Measurements from ENCODE around the gene COX8A.

Gene COX8A

DNA sequence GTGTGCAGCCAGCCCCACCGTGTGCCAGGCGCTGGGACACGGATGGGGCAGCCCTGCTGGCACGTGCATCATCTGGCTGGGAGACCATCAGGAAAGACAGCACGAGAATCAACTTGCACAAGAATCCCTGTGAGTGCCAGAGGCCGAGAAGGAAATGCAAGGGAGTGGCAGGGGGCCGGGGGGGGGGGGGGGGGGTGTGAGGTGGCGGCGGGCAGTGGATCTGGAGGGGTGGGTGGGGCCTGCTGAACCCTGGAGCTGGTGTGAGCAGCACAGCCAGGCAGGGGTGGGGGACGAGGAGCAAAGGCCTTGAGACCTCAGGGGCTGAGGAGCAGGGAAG is 47.3 kb downstream of the COX8A start:
- no peak for DNase-seq (ENCODE audit: low read depth)

GRCh38 chr11:64022125-64022784 is 47.8 kb downstream of the COX8A start:
- no peak for DNase-seq (ENCODE audit: low read depth)

GRCh38 chr11:64023712-64024710 is 49.6 kb downstream of the COX8A start:
- no peak for DNase-seq (ENCODE audit: low read depth)

DNA sequence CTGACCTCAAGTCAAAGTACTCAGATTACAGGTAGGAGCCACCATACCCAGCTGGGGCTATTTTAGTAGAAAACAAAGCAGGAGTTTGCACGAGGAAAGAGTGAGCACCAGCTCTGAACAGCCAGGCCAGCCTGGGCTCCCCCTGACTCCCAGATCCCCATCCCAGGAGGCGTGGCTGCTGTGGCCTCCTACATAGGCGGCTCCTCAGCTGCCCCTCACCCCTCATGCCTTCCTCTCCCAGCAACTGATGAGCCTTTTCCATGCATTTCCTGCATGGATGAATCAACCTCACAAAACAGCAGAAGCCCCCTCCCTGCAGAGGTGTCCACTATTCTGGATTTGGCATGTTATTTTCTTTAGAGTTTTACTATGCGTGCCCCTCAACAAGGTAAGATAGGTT is 50.8 kb downstream of the COX8A start:
- DNase-seq (ENCODE audit: low read depth) = no peak
